AG09309 (cell line): ENCODE measurements around the gene SPATA31E1.
A peak's percentile ranks its signal among the peaks of the same experiment; 100 is the strongest.
"Not testable (repeated sequence)": the region's sequence is repeated elsewhere in the genome, so short reads cannot be mapped to it uniquely, and the experiment has no call there.

Experiments
- DNase-seq: peaks from one replicate; pipeline ENCODE4 v3.0.0-alpha.2; 2010; ENCODE audit warnings: low read depth
- H3K4me3 ChIP-seq: 2 replicates; pipeline ENCODE4 v1.5.1; 2011; ENCODE audit warnings: mild to moderate bottlenecking, low read depth, low read length, moderate library complexity; ENCODE audit not compliant: control insufficient read depth
- TF ChIP-seq, protein P1 (sequence below): IDR thresholded peaks from 2 replicates; pipeline ENCODE4 v1.5.1; 2011; ENCODE audit warnings: mild to moderate bottlenecking, low read depth, low read length, inconsistent platforms; ENCODE audit not compliant: insufficient read depth, control insufficient read depth; ENCODE audit errors: missing control alignments

Gene SPATA31E1

DNA sequence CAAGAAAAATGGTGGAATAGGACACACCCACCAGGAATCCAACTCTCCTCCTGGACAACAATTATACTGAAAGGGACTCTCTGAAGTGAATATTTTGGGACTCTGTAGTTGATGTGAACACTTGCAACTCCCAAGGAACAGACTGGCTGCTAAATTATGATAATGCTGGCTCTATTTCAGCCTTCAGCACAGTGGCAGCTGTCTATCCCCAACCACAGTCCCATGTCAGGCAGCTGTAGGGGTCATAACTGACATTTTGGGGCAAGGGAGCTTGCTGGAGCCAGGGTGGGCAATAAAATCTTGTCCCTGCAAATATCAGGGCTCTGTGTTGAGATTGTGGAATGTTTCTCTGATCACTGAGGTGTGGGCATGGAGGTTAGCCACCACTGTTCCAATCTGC is 14.2 kb downstream of the SPATA31E1 start:
- H3K4me3 ChIP-seq, result no peak overlapping the region
- TF ChIP-seq, protein P1, sequence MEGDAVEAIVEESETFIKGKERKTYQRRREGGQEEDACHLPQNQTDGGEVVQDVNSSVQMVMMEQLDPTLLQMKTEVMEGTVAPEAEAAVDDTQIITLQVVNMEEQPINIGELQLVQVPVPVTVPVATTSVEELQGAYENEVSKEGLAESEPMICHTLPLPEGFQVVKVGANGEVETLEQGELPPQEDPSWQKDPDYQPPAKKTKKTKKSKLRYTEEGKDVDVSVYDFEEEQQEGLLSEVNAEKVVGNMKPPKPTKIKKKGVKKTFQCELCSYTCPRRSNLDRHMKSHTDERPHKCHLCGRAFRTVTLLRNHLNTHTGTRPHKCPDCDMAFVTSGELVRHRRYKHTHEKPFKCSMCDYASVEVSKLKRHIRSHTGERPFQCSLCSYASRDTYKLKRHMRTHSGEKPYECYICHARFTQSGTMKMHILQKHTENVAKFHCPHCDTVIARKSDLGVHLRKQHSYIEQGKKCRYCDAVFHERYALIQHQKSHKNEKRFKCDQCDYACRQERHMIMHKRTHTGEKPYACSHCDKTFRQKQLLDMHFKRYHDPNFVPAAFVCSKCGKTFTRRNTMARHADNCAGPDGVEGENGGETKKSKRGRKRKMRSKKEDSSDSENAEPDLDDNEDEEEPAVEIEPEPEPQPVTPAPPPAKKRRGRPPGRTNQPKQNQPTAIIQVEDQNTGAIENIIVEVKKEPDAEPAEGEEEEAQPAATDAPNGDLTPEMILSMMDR, result no peak
- DNase-seq, result no peak

DNA sequence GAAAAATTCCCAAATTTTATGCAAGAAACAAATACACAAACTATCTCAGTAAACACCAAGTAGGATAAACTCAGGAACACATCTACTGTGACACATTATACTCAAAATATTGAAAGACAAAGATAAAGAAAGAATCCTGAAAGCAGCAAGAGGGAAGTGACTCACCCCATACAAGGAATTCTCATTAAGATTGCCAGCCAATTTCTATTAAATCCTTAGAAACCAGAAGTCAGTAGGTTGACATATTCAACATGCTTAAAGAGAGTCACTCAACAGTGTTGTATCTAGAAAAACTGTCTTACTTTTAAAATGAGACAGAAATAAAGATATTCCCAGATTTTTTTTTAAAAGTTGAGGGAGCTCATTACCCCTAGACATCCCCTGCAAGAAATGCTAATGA is 15.5 kb downstream of the SPATA31E1 start:
- DNase-seq, result peak; percentile 38

DNA sequence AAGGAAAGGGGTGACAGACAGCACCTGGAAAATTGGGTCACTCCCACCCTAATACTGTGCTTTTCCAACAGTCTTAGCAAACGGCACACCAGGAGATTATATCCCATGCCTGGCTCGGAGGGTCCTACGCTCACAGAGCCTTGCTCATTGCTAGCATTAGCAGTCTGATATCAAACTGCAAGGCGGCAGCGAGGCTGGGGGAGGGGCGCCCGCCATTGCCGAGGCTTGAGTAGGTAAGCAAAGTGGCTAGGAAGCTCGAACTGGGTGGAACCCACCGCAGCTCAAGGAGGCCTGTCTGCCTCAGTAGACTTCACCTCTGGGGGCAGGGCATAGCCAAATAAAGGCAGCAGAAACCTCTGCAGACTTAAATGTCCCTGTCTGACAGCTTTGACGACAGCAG is 19.7 kb downstream of the SPATA31E1 start:
- H3K4me3 ChIP-seq, DNase-seq: not testable (repeated sequence)

More for the DNA sequence above, 15.5 kb downstream of the SPATA31E1 start:
- H3K4me3 ChIP-seq, result no peak overlapping the region
- TF ChIP-seq, protein P1, result no peak

DNA sequence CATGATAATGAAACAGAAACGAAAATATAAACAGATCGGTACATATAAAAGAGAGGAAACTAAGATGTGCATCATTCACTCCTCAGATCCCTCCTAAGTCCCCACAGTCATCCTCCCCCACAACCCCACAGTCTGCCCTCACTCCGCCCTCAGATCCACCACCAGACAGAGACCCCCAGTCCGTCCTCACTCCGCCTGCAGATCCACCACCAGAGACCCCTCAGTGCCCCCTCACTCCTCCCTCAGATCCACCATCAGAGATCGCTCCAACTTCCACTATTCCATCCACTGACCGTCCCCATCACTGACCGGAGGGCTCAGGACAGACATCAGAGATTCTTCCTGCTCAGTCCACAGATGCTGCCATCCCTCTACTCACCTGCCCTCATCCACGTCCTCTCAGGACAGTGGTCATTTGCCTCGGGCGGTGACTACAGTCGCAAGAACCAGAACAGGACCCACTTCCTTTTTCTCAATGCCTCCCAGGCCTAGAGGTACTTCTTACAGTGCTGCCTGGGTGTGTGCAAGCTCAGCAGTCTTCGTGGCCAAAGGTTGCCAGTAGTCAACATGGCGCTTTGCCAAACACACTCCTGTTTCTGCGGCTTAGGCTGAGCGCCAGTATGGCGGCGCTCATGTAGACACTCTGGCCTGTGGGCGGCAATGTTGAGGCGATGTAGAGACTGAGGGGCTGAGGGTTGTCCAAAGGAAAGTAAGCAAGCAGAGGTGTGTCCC is 26.8 kb downstream of the SPATA31E1 start:
- no peak for DNase-seq
- TF ChIP-seq, protein P1, result no peak
- H3K4me3 ChIP-seq, result no peak overlapping the region

DNA sequence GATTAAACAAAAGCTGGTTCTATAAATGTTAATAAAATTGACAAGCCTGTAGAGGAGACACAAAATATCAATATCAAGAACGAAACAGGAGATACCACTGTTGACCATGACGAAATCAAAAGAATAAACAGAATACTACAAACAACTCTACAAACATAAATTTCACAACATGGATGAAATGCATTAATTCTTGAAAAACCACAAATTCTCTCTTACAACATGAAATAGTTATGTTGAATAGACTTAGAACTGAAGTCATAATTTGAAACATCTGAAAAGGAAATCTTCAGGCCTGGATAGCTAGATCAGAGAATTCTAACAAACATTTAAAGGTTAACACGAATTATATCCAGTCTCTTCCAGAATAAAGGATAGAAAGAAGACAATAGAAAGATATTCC is 28.1 kb downstream of the SPATA31E1 start:
- H3K4me3 ChIP-seq, result no peak overlapping the region
- TF ChIP-seq, protein P1, result no peak
- peak; percentile 41 for DNase-seq

DNA sequence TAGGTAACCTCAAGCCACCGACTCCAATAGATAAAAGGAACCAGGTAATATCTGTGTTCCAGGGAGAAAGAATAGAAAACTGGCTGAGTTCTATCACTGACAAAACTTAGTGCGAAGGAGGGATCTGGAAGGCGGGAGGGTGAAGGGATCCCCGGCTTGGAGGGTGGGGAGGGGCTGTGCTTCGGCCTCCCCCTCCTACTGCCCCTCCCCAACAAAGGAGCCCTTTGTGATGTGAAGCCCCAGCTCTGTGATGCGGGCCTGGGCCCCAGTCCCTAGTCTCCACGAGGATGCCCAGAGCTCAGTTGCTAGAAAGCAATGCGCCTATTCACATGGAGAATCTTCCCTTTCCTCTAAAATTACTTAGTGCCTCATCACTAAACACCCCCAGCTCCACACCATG is 35.0 kb downstream of the SPATA31E1 start, which contains the start of gene SPATA31C1:
Gene SPATA31C1 (plus strand): TSS at position 301 of the 400 bp plus-strand sequence.
- H3K4me3 ChIP-seq, DNase-seq: not testable (repeated sequence)

DNA sequence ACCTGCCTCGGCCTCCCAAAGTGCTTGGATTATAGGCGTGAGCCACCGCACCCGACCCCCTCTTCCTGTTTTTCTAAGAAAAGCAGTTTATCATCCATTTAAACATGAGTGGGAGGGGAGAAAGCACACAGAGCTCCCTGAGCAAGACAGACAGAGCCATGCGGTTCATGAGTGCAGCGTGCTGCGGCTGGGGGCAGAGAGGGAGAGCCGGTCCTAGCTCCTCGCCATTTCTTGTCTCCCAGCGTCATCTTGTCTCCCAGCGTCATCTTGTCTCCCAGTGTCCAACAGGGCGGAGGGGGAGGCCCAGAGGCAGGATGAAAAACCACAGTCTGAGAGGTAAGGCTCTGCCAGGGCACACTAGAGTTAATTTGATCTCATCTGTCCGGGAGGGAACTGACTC is 36.3 kb downstream of the SPATA31E1 start:
- not testable (repeated sequence) for DNase-seq, H3K4me3 ChIP-seq

DNA sequence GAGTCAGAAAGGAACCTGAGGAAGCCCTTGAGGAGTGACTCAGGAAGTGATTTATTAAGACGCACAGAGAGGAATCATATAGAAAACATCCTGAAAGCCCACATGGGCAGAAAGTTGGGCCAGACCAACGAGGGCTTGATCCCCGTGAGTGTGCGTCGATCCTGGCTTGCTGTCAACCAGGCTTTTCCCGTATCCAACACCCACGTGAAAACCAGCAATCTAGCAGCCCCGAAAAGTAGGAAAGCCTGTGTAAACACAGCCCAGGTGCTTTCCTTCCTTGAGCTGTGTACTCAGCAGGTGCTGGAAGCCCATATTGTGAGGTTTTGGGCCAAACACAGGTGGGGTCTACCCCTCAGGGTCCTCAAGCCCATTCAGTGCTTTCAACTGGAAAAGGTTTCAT is 38.9 kb downstream of the SPATA31E1 start:
- H3K4me3 ChIP-seq, DNase-seq: not testable (repeated sequence)

DNA sequence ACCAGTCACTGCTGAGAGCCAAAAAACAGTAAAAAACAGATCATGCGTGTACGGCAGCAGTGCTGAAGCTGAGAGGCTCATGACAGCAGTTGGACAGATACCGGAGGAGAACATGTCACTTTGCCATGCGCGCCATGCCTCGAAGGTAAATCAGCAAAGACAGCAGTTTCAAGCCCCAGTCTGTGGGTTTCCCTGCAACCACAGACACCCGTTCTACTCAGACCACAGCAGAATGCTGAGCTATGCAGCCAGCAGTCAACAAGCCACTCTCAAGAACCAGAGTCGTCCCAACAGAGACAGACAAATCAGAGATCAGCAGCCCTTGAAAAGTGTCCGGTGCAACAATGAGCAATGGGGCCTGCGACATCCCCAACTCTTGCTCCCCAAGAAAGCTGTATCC is 40.3 kb downstream of the SPATA31E1 start:
- not testable (repeated sequence) for DNase-seq, H3K4me3 ChIP-seq

DNA sequence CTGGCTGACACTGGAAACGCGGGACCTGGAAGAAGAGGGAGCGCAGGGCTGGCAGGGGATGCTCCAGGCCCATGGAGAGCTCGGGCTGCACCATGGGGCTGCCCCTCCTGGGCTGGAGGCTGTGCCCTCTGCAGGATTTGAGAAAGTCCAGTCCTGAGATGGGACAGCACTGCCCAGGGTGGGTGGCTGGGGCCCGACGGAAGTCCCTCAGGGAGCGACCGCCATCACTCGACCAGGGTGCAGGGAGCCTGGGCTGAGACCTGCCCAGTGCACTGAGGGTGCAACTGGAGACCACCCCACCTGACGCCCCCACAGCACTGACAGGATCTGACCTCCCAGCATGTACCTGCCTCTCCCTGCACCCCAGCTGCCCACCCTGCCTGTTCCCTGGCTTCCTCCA is 42.2 kb downstream of the SPATA31E1 start:
- DNase-seq, H3K4me3 ChIP-seq: not testable (repeated sequence)

DNA sequence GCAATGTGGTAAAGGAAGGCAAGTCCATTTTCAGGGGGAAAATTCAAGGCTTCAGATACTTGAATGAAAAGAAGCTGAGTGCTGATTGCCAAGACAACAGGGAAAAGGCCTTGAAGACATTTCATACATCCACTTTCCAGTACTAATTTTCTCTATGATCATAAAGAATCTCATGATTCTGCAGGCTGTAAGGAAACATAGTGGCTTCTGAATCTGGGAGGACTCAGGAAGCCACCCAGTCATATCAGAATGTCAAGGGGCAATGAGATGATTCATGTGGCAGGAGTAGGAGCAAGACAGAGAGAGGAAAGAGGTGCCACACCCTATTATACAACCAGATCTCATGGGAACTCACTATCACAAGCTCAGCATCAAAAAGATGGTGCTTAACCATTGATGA is 46.5 kb downstream of the SPATA31E1 start:
- not testable (repeated sequence) for DNase-seq, H3K4me3 ChIP-seq

DNA sequence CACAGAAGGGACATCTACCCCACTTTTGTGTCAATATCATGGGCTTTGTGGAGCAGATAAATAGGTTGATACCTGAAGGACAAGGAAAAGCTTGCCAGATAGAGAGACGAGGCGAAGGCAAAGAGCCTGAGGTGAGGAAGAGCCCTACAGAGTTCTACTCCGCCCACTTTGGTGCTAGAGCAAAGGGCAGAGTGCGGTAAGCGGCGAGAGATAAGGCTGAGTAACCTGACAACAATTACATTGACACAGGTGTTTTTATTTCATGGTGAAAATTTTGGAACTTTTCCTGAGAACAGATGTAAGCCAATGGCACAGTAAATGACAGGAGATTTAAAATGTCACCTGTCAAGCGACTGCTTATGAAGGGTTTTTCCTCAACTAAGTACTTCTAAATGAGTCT is 51.8 kb downstream of the SPATA31E1 start:
- not testable (repeated sequence) for DNase-seq, H3K4me3 ChIP-seq

DNA sequence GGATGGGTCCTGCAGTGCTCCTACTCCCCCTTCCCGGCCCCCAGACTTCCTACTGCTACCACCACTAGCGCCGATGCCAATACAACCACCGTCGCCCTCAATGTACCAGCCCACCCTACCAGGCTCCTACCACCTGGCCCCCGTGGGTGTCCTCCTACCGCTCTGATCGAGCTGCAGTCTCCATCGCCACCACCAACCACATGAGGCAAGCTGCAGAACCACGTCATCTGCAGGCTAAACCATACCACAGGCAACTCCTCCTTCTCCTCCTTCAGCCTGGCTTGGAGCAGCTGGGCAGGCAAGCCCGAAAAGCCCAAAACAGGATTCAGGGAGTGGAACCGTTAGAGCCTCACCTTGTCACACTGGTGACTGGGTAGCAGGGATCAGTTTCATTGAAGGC is 54.7 kb downstream of the SPATA31E1 start:
- DNase-seq, H3K4me3 ChIP-seq: not testable (repeated sequence)

DNA sequence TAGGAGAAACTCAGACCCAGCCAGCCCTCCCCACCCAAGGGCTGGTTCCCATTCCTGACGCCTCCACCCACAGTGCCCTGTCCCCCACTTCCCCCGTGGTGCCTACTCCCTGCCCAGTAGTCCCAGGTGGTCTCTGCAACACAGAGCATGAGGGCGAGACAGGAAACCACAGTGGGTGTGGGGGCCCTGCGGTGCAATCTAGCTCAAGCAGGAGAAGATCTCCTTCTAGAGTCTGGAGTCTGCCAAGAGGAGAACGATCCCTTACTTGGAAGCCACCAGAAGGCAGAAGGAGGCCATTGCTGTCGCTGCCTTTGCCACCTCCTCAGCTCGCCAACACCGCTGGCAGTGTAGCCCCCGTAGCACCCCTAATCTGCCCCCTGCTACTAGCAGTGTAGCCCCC is 55.2 kb downstream of the SPATA31E1 start:
- not testable (repeated sequence) for DNase-seq

More for the DNA sequence above, 55.2 kb downstream of the SPATA31E1 start:
- H3K4me3 ChIP-seq, result not testable (repeated sequence)
